Ovary (tissue), 3 donors: Measurements from ENCODE around the gene SLC27A2.

Experiments
- EP300 ChIP-seq: sonication (generic); formaldehyde crosslinking; IDR thresholded peaks from one replicate; pipeline ENCODE4 v1.6.1; 2017; ENCODE audit warnings: antibody characterized with exemption
- POLR2A ChIP-seq: fragments of 450-650 bp; IDR thresholded peaks from one replicate; pipeline ENCODE4 v1.6.1; 2017; ENCODE audit warnings: antibody characterized with exemption, mild to moderate bottlenecking, moderate library complexity
- TF ChIP-seq, protein P1 (sequence below), 3 donors: fragments of 450-650 bp in 2 of 3; fragments of 200-600 bp in 1 of 3; IDR thresholded peaks; one replicate each; pipeline versions ENCODE4 v1.5.1 to v1.8.0; 2016 to 2022; ENCODE audit warnings: antibody characterized with exemption in 3 of 3, mild to moderate bottlenecking in 1 of 3
- donor health status: DM: no; HTN: no; CAD: no.

DNA sequence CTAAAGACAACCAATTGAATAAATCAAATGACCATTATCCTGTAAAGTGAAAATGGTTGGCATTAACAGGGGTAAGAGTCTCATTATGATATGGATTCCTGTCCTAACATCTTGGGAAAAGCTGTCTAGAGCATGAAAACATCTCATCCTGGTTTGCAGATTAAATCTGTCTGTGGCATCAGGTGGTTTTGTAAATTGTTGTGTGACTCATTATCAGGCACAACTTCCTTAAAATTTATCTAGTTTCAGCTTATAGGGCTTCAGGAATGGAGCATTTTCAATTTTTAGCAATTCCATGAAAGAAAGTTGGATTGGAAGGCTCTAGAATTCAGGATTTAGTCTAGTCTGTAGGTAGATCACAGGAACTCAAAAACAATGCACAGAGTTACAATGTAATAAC, 31.1 kb upstream of the SLC27A2 start:
- TF ChIP-seq, protein P1, sequence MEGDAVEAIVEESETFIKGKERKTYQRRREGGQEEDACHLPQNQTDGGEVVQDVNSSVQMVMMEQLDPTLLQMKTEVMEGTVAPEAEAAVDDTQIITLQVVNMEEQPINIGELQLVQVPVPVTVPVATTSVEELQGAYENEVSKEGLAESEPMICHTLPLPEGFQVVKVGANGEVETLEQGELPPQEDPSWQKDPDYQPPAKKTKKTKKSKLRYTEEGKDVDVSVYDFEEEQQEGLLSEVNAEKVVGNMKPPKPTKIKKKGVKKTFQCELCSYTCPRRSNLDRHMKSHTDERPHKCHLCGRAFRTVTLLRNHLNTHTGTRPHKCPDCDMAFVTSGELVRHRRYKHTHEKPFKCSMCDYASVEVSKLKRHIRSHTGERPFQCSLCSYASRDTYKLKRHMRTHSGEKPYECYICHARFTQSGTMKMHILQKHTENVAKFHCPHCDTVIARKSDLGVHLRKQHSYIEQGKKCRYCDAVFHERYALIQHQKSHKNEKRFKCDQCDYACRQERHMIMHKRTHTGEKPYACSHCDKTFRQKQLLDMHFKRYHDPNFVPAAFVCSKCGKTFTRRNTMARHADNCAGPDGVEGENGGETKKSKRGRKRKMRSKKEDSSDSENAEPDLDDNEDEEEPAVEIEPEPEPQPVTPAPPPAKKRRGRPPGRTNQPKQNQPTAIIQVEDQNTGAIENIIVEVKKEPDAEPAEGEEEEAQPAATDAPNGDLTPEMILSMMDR (IDR thresholded peaks at IDR 0.05): no peak
- TF ChIP-seq POLR2A: no peak
- TF ChIP-seq EP300: no peak
